CD4-positive, CD25-positive, alpha-beta regulatory T cell (primary cell): ENCODE data around the gene DPYSL4. TPM values are rescaled to one million over a fixed set of nuclear protein-coding genes. Genes with fewer than 3 reads are reported as not detected.

Experiments used
- polyA plus RNA-seq, 4 donors: library from polyadenylated mRNA; unstranded; fragments of 300-500 nt; fragmentation: Illumina TruSeq; gene quantifications; one replicate each; pipeline ENCODE4 v1.2.3, GENCODE V29; 2021
- total RNA-seq: library from RNA; stranded (reverse); gene quantifications from one replicate; pipeline ENCODE4 v1.2.3, GENCODE V29; 2022

The DPYSL4 gene
- total and polyA plus RNA-seq, 5 donors from 2014 or later: 1.2 to 1.9 TPM; not detected in 3

Other genes with a start within 250 kb of the DPYSL4 start
- 20.2 TPM for gene BNIP3, start 205.0 kb upstream of the DPYSL4 start, total RNA-seq
- 10 to 100 TPM; 21.2 to 35.1 (median 30.5) TPM for gene BNIP3, start 205.0 kb upstream of the DPYSL4 start, polyA plus RNA-seq
- gene JAKMIP3, start 121.0 kb upstream of the DPYSL4 start, total RNA-seq: 0.42 TPM
- gene JAKMIP3, start 121.0 kb upstream of the DPYSL4 start, polyA plus RNA-seq: not detected
- gene STK32C, start 121.0 kb downstream of the DPYSL4 start, total RNA-seq: 6.6 TPM
- 1 to 10 TPM; 3.5 to 7.0 (median 6.5) TPM for gene STK32C, start 121.0 kb downstream of the DPYSL4 start, polyA plus RNA-seq
- 2.6 TPM for gene LRRC27, start 145.2 kb downstream of the DPYSL4 start, total RNA-seq
- gene LRRC27, start 145.2 kb downstream of the DPYSL4 start, polyA plus RNA-seq: 1 to 10 TPM in 3 of 4 donors, under 1 TPM in 1; 0.67 to 3.3 (median 2.2) TPM
- 10.9 TPM for gene PWWP2B, start 210.3 kb downstream of the DPYSL4 start, total RNA-seq
- gene PWWP2B, start 210.3 kb downstream of the DPYSL4 start, polyA plus RNA-seq: 1 to 10 TPM in 1 of 4 donors, under 1 TPM in 3; 0.56 to 1.4 (median 0.87) TPM